Uterus (tissue), 4 donors: Measurements from ENCODE around the gene VWCE. TPM values are rescaled to one million over a fixed set of nuclear protein-coding genes. Genes with fewer than 3 reads are reported as not detected.
"Not testable (repeated sequence)": the region's sequence is repeated elsewhere in the genome, so short reads cannot be mapped to it uniquely, and the experiment has no call there.

ENCODE experiments used
- DNase-seq, 2 donors: peaks; one replicate each; pipeline ENCODE4 v3.0.0-alpha.2; 2019 to 2020
- H3K27ac ChIP-seq, 2 donors: fragments of 200-600 bp; sonication (generic); 1 replicate in 1 of 2; 2 replicates in 1 of 2; pipeline ENCODE4 v1.5.1; 2016 to 2018
- H3K27me3 ChIP-seq, 2 donors: fragments of 200-600 bp; sonication (generic); one replicate each; pipeline ENCODE4 v1.5.1; 2018 to 2019; ENCODE audit warnings: control low read depth in 1 of 2
- H3K36me3 ChIP-seq, 2 donors: fragments of 200-600 bp; sonication (generic); one replicate each; pipeline ENCODE4 v1.5.1; 2019; ENCODE audit warnings: control low read depth in 1 of 2
- H3K4me1 ChIP-seq, 2 donors: fragments of 200-600 bp; sonication (generic); one replicate each; pipeline ENCODE4 v1.5.1; 2018 to 2019; ENCODE audit warnings: control low read depth in 1 of 2
- H3K4me3 ChIP-seq, 2 donors: fragments of 200-600 bp; sonication (generic); 1 replicate in 1 of 2; 2 replicates in 1 of 2; pipeline ENCODE4 v1.5.1; 2018 to 2019; ENCODE audit warnings: mild to moderate bottlenecking in 1 of 2
- H3K9me3 ChIP-seq, 2 donors: fragments of 200-600 bp; sonication (generic); one replicate each; pipeline ENCODE4 v1.5.1; 2019; ENCODE audit warnings: control low read depth in 1 of 2
- intact Hi-C: fragments of 100-400 bp; cut with DNase I; formaldehyde crosslinking; loops from one replicate; pipeline ENCODE4 v1.15.1; 2023; ENCODE audit warnings: low total_unique reads
- total RNA-seq, 4 donors: library from RNA; depleted of rRNA in 3 of 4; stranded (reverse); fragments of >200 nt in 3 of 4; gene quantifications; one replicate each; pipeline versions ENCODE4 v1.1.0 to v1.2.4, GENCODE V29; 2014 to 2023
- donor health status: DM: yes; HTN: yes; CAD: no.

The VWCE gene
- total RNA-seq, 4 donors from 2014 or later: 0.51 to 6.5 (median 1.2) TPM

- H3K9me3 ChIP-seq, H3K27ac ChIP-seq, H3K27me3 ChIP-seq, DNase-seq, H3K4me1 ChIP-seq, H3K4me3 ChIP-seq, intact Hi-C loops, H3K36me3 ChIP-seq: not testable (repeated sequence)
Observed at GRCh38 chr11:61210629-61211028, 84.5 kb downstream of the VWCE start.

Other genes starting within 250 kb of the VWCE start
- under 1 TPM in 3 of 4 donors, not detected in 1; under 0.01 to 0.14 (median 0.12) TPM for gene CD5, start 192.8 kb downstream of the VWCE start, total RNA-seq
- 10 to 100 TPM in 2 of 4 donors, 1 to 10 TPM in 1, under 1 TPM in 1; 0.26 to 26.3 (median 13.3) TPM for gene VPS37C, start 133.9 kb downstream of the VWCE start, total RNA-seq
- gene PGA3, start 91.8 kb downstream of the VWCE start, total RNA-seq: 1 to 10 TPM in 2 of 4 donors, under 1 TPM in 1, not detected in 1; 0.35 to 6.5 (median 4.4) TPM
- gene PGA4, start 73.0 kb downstream of the VWCE start, total RNA-seq: 1 to 10 TPM; 1.0 to 8.7 (median 4.9) TPM
- gene PGA5, start 54.1 kb downstream of the VWCE start, total RNA-seq: not detected
- gene DDB1, start 37.8 kb upstream of the VWCE start, total RNA-seq: 100 to 1,000 TPM in 3 of 4 donors, 10 to 100 TPM in 1; 87.9 to 231 (median 155) TPM
- gene TKFC, start 37.9 kb upstream of the VWCE start, total RNA-seq: 10 to 100 TPM in 2 of 4 donors, 1 to 10 TPM in 2; 3.6 to 28.5 (median 11.9) TPM
- gene CYB561A3, start 66.6 kb upstream of the VWCE start, total RNA-seq: 10 to 100 TPM; 11.3 to 43.6 (median 21.2) TPM
- gene TMEM138, start 67.1 kb upstream of the VWCE start, total RNA-seq: 10 to 100 TPM; 12.0 to 81.5 (median 20.9) TPM
- gene TMEM216, start 97.3 kb upstream of the VWCE start, total RNA-seq: 10 to 100 TPM in 3 of 4 donors, 1 to 10 TPM in 1; 2.6 to 30.8 (median 17.0) TPM
- gene CPSF7, start 134.7 kb upstream of the VWCE start, total RNA-seq: 100 to 1,000 TPM in 1 of 4 donors, 10 to 100 TPM in 3; 30.0 to 122 (median 56.5) TPM
- 10 to 100 TPM in 2 of 4 donors, 1 to 10 TPM in 2; 2.8 to 43.9 (median 16.1) TPM for gene SDHAF2, start 134.8 kb upstream of the VWCE start, total RNA-seq
- gene LRRC10B, start 213.4 kb upstream of the VWCE start, total RNA-seq: 10 to 100 TPM in 1 of 4 donors, 1 to 10 TPM in 2, under 1 TPM in 1; 0.59 to 39.7 (median 3.1) TPM